H1 (cell line): Measurements from ENCODE around the gene MCM8.

ENCODE experiments used
- EZH2 ChIP-seq: fragments of 200-600 bp; sonication (generic); IDR thresholded peaks from 2 replicates; pipeline ENCODE4 v1.7.1; 2012; ENCODE audit warnings: low read depth, mild to moderate bottlenecking, moderate library complexity, low read length, inconsistent platforms; ENCODE audit not compliant: severe bottlenecking
- GABPA ChIP-seq: IDR thresholded peaks from 2 replicates; pipeline ENCODE4 v1.6.1; 2011; ENCODE audit warnings: mild to moderate bottlenecking, low read length, moderate library complexity, borderline replicate concordance; ENCODE audit not compliant: insufficient read depth
- NRF1 ChIP-seq: IDR thresholded peaks from 2 replicates; pipeline ENCODE4 v1.6.1; 2011; ENCODE audit warnings: mild to moderate bottlenecking, low read depth, low read length, improper control_type of control experiment
- POLR2AphosphoS5 ChIP-seq: IDR thresholded peaks from 2 replicates; pipeline ENCODE4 v1.6.1; 2011; ENCODE audit warnings: low read depth, low read length
- RAD21 ChIP-seq, 2 experiments: IDR thresholded peaks in 1 of 2; conservative IDR thresholded peaks in 1 of 2; 2 replicates each; pipeline ENCODE4 v1.6.1; 2011; ENCODE audit warnings: low read depth in 2 of 2, low read length in 2 of 2, improper control_type of control experiment in 1 of 2, inconsistent platforms in 1 of 2, mild to moderate bottlenecking in 1 of 2, moderate library complexity in 1 of 2
- TAF1 ChIP-seq: IDR thresholded peaks from 2 replicates; pipeline ENCODE4 v1.6.1; 2011; ENCODE audit warnings: mild to moderate bottlenecking, low read depth, low read length
- TF ChIP-seq, protein P1 (sequence below): IDR thresholded peaks from 2 replicates; pipeline ENCODE4 v1.6.1; 2012; ENCODE audit warnings: inconsistent platforms
- TF ChIP-seq, protein P2 (sequence below), 3 experiments: IDR thresholded peaks; 1 replicate in 2 of 3; 2 replicates in 1 of 3; pipeline versions ENCODE4 v1.5.1 to v1.6.1; 2011; ENCODE audit warnings: low read length in 3 of 3, mild to moderate bottlenecking in 3 of 3, inconsistent platforms in 2 of 3, low read depth in 1 of 3, moderate library complexity in 1 of 3; ENCODE audit not compliant: insufficient read depth in 1 of 3; ENCODE audit errors: control extremely low read depth in 1 of 3

DNA sequence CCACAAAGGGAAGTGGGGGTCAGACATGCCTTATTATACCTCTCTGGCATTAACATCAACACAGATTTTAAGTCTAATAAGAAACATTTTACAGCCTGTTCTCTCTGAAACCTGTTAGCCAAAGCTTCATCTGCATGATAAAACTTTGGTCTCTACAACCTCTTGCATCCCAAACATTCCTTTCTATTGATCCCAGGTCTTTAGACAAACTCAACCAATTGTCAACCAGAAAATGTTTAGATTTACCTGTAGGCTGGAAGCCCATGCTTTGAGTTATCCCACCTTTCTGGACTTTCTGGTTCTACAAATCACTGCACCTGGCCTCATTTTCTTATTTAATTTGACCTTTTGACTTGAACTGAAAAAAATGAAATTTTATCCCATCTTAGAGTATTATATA, 20.8 kb downstream of the MCM8 start:
- TF ChIP-seq POLR2AphosphoS5 (no peak), NRF1 (no peak), TAF1 (no peak), GABPA (no peak), EZH2 (no peak), RAD21 (IDR thresholded peaks at IDR 0.05 in 1 of 2, conservative IDR thresholded peaks at IDR 0.05 in 1 of 2; ENCODE audit: low read depth in 2 of 2, low read length in 2 of 2) (no peak)
- TF ChIP-seq, protein P1, sequence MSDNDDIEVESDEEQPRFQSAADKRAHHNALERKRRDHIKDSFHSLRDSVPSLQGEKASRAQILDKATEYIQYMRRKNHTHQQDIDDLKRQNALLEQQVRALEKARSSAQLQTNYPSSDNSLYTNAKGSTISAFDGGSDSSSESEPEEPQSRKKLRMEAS = no peak
- TF ChIP-seq, protein P2, sequence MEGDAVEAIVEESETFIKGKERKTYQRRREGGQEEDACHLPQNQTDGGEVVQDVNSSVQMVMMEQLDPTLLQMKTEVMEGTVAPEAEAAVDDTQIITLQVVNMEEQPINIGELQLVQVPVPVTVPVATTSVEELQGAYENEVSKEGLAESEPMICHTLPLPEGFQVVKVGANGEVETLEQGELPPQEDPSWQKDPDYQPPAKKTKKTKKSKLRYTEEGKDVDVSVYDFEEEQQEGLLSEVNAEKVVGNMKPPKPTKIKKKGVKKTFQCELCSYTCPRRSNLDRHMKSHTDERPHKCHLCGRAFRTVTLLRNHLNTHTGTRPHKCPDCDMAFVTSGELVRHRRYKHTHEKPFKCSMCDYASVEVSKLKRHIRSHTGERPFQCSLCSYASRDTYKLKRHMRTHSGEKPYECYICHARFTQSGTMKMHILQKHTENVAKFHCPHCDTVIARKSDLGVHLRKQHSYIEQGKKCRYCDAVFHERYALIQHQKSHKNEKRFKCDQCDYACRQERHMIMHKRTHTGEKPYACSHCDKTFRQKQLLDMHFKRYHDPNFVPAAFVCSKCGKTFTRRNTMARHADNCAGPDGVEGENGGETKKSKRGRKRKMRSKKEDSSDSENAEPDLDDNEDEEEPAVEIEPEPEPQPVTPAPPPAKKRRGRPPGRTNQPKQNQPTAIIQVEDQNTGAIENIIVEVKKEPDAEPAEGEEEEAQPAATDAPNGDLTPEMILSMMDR (IDR thresholded peaks at IDR 0.05; ENCODE audit: control extremely low read depth in 1 of 3, insufficient read depth in 1 of 3, low read depth in 1 of 3, low read length in 3 of 3) = no peak
